Measurements from ENCODE around the gene KRT7. TPM values are rescaled to one million over a fixed set of nuclear protein-coding genes. Genes with fewer than 3 reads are reported as not detected.

The KRT7 gene
- total and polyA plus RNA-seq, 9 of the 15 experiments (the other 6 are each of a cell fraction or from before 2014, with no cell fraction given): 1.4 TPM; not detected in 8

DNA sequence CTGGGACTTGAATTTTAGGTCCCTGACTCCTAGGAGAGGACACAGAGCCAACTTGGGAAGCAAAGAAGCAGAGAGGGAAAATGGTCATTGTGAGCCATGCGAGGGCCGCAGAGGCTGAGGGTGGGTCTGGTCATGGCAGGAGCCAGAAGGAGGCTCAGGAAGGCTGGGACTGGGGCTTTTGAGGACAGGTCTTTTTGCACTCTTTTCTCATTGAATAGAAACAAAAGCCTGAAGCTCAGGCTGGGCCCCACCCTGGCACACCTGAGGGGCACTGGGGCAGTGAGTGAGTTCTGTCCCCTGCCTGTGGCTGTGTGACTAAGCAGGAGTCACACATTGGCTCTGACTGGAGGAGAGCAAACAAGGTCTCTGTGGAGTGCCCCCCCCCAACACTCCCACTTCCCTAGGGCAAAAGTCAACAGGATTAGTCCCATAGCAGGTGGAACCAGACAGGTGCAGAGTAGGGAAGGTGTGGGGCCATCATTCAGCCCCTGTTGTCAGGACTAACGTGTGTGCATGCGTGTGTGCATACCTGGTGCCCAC is 2.8 kb downstream of the KRT7 start (continued):
- TF ChIP-seq, protein P1, sequence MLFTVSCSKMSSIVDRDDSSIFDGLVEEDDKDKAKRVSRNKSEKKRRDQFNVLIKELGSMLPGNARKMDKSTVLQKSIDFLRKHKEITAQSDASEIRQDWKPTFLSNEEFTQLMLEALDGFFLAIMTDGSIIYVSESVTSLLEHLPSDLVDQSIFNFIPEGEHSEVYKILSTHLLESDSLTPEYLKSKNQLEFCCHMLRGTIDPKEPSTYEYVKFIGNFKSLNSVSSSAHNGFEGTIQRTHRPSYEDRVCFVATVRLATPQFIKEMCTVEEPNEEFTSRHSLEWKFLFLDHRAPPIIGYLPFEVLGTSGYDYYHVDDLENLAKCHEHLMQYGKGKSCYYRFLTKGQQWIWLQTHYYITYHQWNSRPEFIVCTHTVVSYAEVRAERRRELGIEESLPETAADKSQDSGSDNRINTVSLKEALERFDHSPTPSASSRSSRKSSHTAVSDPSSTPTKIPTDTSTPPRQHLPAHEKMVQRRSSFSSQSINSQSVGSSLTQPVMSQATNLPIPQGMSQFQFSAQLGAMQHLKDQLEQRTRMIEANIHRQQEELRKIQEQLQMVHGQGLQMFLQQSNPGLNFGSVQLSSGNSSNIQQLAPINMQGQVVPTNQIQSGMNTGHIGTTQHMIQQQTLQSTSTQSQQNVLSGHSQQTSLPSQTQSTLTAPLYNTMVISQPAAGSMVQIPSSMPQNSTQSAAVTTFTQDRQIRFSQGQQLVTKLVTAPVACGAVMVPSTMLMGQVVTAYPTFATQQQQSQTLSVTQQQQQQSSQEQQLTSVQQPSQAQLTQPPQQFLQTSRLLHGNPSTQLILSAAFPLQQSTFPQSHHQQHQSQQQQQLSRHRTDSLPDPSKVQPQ (CRISPR knock-in tag; IDR thresholded peaks at IDR 0.05; ENCODE audit: borderline replicate concordance): no peak
- TF ChIP-seq NRF1 (conservative IDR thresholded peaks at IDR 0.05 in 1 of 2, IDR thresholded peaks at IDR 0.05 in 1 of 2): no peak
- TF ChIP-seq NR3C1 (CRISPR knock-in tag; IDR thresholded peaks at IDR 0.05): no peak

GRCh38 chr12:52236386-52237050 is 3.5 kb downstream of the KRT7 start:
- no peak for DNase-seq (ENCODE audit: extremely low read depth in 1 of 4, low spot score in 3 of 4)
- no peak overlapping the region for H2AFZ ChIP-seq (ENCODE audit: low read depth, low read length)
- POLR2A ChIA-PET: no interaction called here
- peaks cover 14% of the 10 kb centered on the region for H4K20me1 ChIP-seq (replicated peaks; ENCODE audit: control insufficient read depth, insufficient read depth, low read length)
- no peak overlapping the region for H3K4me2 ChIP-seq (ENCODE audit: insufficient read depth, low read length)
- H3K79me2 ChIP-seq (ENCODE audit: control insufficient read depth, insufficient read depth, low read length): no peaks in the 10 kb centered on the region
- WGBS (ENCODE audit: insufficient coverage, low coverage, missing lambda C conversion rate): 0% methylated on average over 3 of the region's 3 CpGs
- no peak overlapping the region for H3K27ac ChIP-seq (ENCODE audit: extremely low read depth, low read depth, low read length)
- ATAC-seq: no peak
- H3K36me3 ChIP-seq (ENCODE audit: control insufficient read depth, insufficient read depth, low read length): no peaks in the 10 kb centered on the region
- FAIRE-seq: no peak
- no peaks in the 10 kb centered on the region for H3K9me1 ChIP-seq (ENCODE audit: control insufficient read depth, insufficient read depth, low read length)
- H3K27me3 ChIP-seq (ENCODE audit: control insufficient read depth in 2 of 2, insufficient read depth in 2 of 2, low read length in 2 of 2): peaks cover 2 to 49% of the 10 kb centered on the region in 2 experiments; a peak in 4 of 5 replicates
- CTCF ChIA-PET (ENCODE audit: low intra/inter-chr PET ratio): no interaction called here
- no peaks in the 10 kb centered on the region for H3K9me3 ChIP-seq (replicated peaks; ENCODE audit: control insufficient read depth, insufficient read depth, low read depth, low read length)
- intact Hi-C loops (cut with micrococcal nuclease) (no loop called here), in situ Hi-C loops (cut with MboI) (no loop called here)
- no peak overlapping the region for H3K4me3 ChIP-seq
- no TSS peak for BruUV-seq (replicated peaks)
- no peak overlapping the region for H3K9ac ChIP-seq (ENCODE audit: insufficient read depth in 1 of 2, low read depth in 2 of 2, low read length in 2 of 2)
- H3K4me1 ChIP-seq (replicated peaks in 1 of 2; ENCODE audit: control insufficient read depth in 2 of 2, insufficient read depth in 2 of 2, low read length in 2 of 2): no peaks in the 10 kb centered on the region
- TF ChIP-seq ZBTB5 (IDR thresholded peaks at IDR 0.05): no peak
- no peak for TF ChIP-seq ATF1 (CRISPR knock-in tag; IDR thresholded peaks at IDR 0.05)
- TF ChIP-seq ATF1 (tag; IDR thresholded peaks at IDR 0.05): no peak
- TF ChIP-seq RBM39 (optimal IDR thresholded peaks at IDR 0.05; ENCODE audit: low read depth, low read length): no peak
- TF ChIP-seq CREB1 (IDR thresholded peaks at IDR 0.05): no peak
- TF ChIP-seq CREB1 (CRISPR knock-in tag; IDR thresholded peaks at IDR 0.05): no peak
- TF ChIP-seq ZBTB34 (CRISPR knock-in tag; IDR thresholded peaks at IDR 0.05): no peak
- TF ChIP-seq ZFP91 (CRISPR knock-in tag; IDR thresholded peaks at IDR 0.05): no peak
- no peak for TF ChIP-seq TARDBP (IDR thresholded peaks at IDR 0.05)
- TF ChIP-seq NFRKB (IDR thresholded peaks at IDR 0.05; ENCODE audit: low read depth): no peak

Measured in K562 (cell line).